Upper lobe of left lung (tissue), 6 donors: ENCODE measurements around the gene TMEM229B. TPM values are rescaled to one million over a fixed set of nuclear protein-coding genes. Genes with fewer than 3 reads are reported as not detected.
A peak's percentile ranks its signal among the peaks of the same experiment; 100 is the strongest.

Experiments used
- ATAC-seq, 2 donors: fragments of 200-7000 bp; cut with Tn5 transposase; one replicate each; pipeline ENCODE4 v1.9.1; 2022; ENCODE audit warnings: mild to moderate bottlenecking in 2 of 2, moderate library complexity in 2 of 2; ENCODE audit not compliant: low FRiP score in 2 of 2
- DNase-seq, 2 donors: peaks; one replicate each; pipeline ENCODE4 v3.0.0-alpha.2; 2019 to 2020
- H3K27ac ChIP-seq, 4 donors: fragments of 200-600 bp; sonication (generic); one replicate each; pipeline ENCODE4 v1.5.1; 2016 to 2019
- H3K27me3 ChIP-seq, 4 donors: fragments of 200-600 bp; sonication (generic); one replicate each; pipeline ENCODE4 v1.5.1; 2017 to 2019
- H3K36me3 ChIP-seq, 4 donors: fragments of 200-600 bp; sonication (generic); one replicate each; pipeline ENCODE4 v1.5.1; 2016 to 2019
- H3K4me1 ChIP-seq, 4 donors: fragments of 200-600 bp; sonication (generic); one replicate each; pipeline ENCODE4 v1.5.1; 2018 to 2019
- H3K4me3 ChIP-seq, 4 donors: fragments of 200-600 bp; sonication (generic); one replicate each; pipeline ENCODE4 v1.5.1; 2017 to 2019; ENCODE audit warnings: mild to moderate bottlenecking in 2 of 4, moderate library complexity in 1 of 4
- H3K9me3 ChIP-seq, 4 donors: fragments of 200-600 bp; sonication (generic); one replicate each; pipeline ENCODE4 v1.5.1; 2018 to 2019
- EP300 ChIP-seq, 4 donors: sonication (generic); formaldehyde crosslinking; IDR thresholded peaks; one replicate each; pipeline ENCODE4 v1.5.1; 2017; ENCODE audit warnings: antibody characterized with exemption in 4 of 4, control low read depth in 2 of 4
- POLR2A ChIP-seq, 4 donors: fragments of 450-650 bp; IDR thresholded peaks; one replicate each; pipeline ENCODE4 v1.5.1; 2016 to 2017; ENCODE audit warnings: antibody characterized with exemption in 4 of 4, mild to moderate bottlenecking in 2 of 4
- POLR2AphosphoS5 ChIP-seq, 2 donors: sonication (generic); formaldehyde crosslinking; IDR thresholded peaks; one replicate each; pipeline ENCODE4 v1.5.1; 2017; ENCODE audit warnings: antibody characterized with exemption in 2 of 2
- WGBS, 2 donors: methylation state at CpG; one replicate each; pipeline ENCODE4 v1.1.5; 2017 to 2018; 5-methylcytosine and 5-hydroxymethylcytosine counted together
- total RNA-seq, 6 donors: library from RNA; depleted of rRNA in 4 of 6; stranded (reverse); fragments of >200 nt in 4 of 6; gene quantifications; one replicate each; pipeline versions ENCODE4 v1.1.0 to v1.2.1, GENCODE V29; 2016 to 2021
- TF ChIP-seq, protein P1 (sequence below), 6 experiments: fragments of 450-650 bp in 4 of 6; fragments of 200-600 bp in 2 of 6; sonication (generic) in 2 of 6; IDR thresholded peaks; one replicate each; pipeline ENCODE4 v1.5.1; 2016 to 2019; ENCODE audit warnings: antibody characterized with exemption in 6 of 6
- donor health status: DM: no; HTN: no; CAD: no; lungs with moderate emphysema.
- donor health status: DM: no; HTN: yes; CAD: no; lungs with severe emphysema.

The TMEM229B gene
- total RNA-seq, 6 donors from 2014 or later: 2.1 to 8.5 (median 5.4) TPM

- WGBS, 2 donors: 77 to 85% methylated on average over 9 of the region's 9 CpGs
- H3K36me3 ChIP-seq: no peaks in the 10 kb centered on the region
These were observed 58.9 kb downstream of the TMEM229B start for GRCh38 chr14:67429510-67430205.

GRCh38 chr14:67428501-67429031 lies 60.0 kb downstream of the TMEM229B start:
- H3K9me3 ChIP-seq: no peaks in the 10 kb centered on the region
- H3K4me3 ChIP-seq: no peak overlapping the region
- no peaks in the 10 kb centered on the region for H3K36me3 ChIP-seq
- ATAC-seq: no peak
- TF ChIP-seq EP300 (IDR thresholded peaks at IDR 0.05): no peak
- TF ChIP-seq POLR2AphosphoS5 (IDR thresholded peaks at IDR 0.05): no peak
- TF ChIP-seq, protein P1, sequence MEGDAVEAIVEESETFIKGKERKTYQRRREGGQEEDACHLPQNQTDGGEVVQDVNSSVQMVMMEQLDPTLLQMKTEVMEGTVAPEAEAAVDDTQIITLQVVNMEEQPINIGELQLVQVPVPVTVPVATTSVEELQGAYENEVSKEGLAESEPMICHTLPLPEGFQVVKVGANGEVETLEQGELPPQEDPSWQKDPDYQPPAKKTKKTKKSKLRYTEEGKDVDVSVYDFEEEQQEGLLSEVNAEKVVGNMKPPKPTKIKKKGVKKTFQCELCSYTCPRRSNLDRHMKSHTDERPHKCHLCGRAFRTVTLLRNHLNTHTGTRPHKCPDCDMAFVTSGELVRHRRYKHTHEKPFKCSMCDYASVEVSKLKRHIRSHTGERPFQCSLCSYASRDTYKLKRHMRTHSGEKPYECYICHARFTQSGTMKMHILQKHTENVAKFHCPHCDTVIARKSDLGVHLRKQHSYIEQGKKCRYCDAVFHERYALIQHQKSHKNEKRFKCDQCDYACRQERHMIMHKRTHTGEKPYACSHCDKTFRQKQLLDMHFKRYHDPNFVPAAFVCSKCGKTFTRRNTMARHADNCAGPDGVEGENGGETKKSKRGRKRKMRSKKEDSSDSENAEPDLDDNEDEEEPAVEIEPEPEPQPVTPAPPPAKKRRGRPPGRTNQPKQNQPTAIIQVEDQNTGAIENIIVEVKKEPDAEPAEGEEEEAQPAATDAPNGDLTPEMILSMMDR (IDR thresholded peaks at IDR 0.05): no peak
- TF ChIP-seq POLR2A (IDR thresholded peaks at IDR 0.05): no peak
- H3K27me3 ChIP-seq: no peaks in the 10 kb centered on the region
- DNase-seq: no peak
- WGBS, 2 donors: 74 to 85% methylated on average over 6 to 7 of the region's 7 CpGs
- peaks cover 0 to 12% (median 4%) of the 10 kb centered on the region in 4 donors for H3K4me1 ChIP-seq
- H3K27ac ChIP-seq: no peak overlapping the region

More at GRCh38 chr14:67429510-67430205, 58.9 kb downstream of the TMEM229B start:
- no peak for ATAC-seq
- TF ChIP-seq EP300 (IDR thresholded peaks at IDR 0.05) (no peak), POLR2AphosphoS5 (IDR thresholded peaks at IDR 0.05) (no peak), POLR2A (IDR thresholded peaks at IDR 0.05) (no peak)
- TF ChIP-seq, protein P1 (IDR thresholded peaks at IDR 0.05): no peak
- H3K9me3 ChIP-seq: no peaks in the 10 kb centered on the region
- no peak for DNase-seq
- no peak overlapping the region for H3K4me3 ChIP-seq
- no peaks in the 10 kb centered on the region for H3K27me3 ChIP-seq
- H3K27ac ChIP-seq: no peak overlapping the region
- peaks cover 0 to 12% (median 4%) of the 10 kb centered on the region in 4 donors for H3K4me1 ChIP-seq

- no peak overlapping the region for H3K4me3 ChIP-seq
- H3K36me3 ChIP-seq: no peaks in the 10 kb centered on the region
- H3K27me3 ChIP-seq: no peaks in the 10 kb centered on the region
- H3K4me1 ChIP-seq: peaks cover 0 to 12% (median 4%) of the 10 kb centered on the region in 4 donors
- no peak overlapping the region for H3K27ac ChIP-seq
- DNase-seq (peak; percentile 63 to 82), ATAC-seq (peak; percentile 81 to 88)
- WGBS, 2 donors: 33 to 45% methylated on average over 26 to 30 of the region's 30 CpGs
- no peaks in the 10 kb centered on the region for H3K9me3 ChIP-seq
- TF ChIP-seq, protein P1 (IDR thresholded peaks at IDR 0.05): peak; percentile 49 to 83 (median 74)
- TF ChIP-seq POLR2AphosphoS5 (IDR thresholded peaks at IDR 0.05): no peak
- no peak for TF ChIP-seq EP300 (IDR thresholded peaks at IDR 0.05)
- no peak for TF ChIP-seq POLR2A (IDR thresholded peaks at IDR 0.05)
These were observed 61.4 kb downstream of the TMEM229B start for GRCh38 chr14:67426983-67427606.

GRCh38 chr14:67426161-67426560 lies 62.4 kb downstream of the TMEM229B start:
- H3K4me1 ChIP-seq: peaks cover 0 to 12% (median 4%) of the 10 kb centered on the region in 4 donors
- H3K36me3 ChIP-seq: no peaks in the 10 kb centered on the region
- H3K27ac ChIP-seq: no peak overlapping the region
- no peaks in the 10 kb centered on the region for H3K9me3 ChIP-seq
- WGBS, 2 donors: 78 to 85% methylated on average over 8 of the region's 8 CpGs
- no peak for DNase-seq
- TF ChIP-seq, protein P1 (IDR thresholded peaks at IDR 0.05): no peak
- TF ChIP-seq EP300 (IDR thresholded peaks at IDR 0.05): no peak
- no peak for TF ChIP-seq POLR2A (IDR thresholded peaks at IDR 0.05)
- TF ChIP-seq POLR2AphosphoS5 (IDR thresholded peaks at IDR 0.05): no peak
- no peaks in the 10 kb centered on the region for H3K27me3 ChIP-seq
- no peak overlapping the region for H3K4me3 ChIP-seq
- no peak for ATAC-seq
